Activated CD8-positive, alpha-beta T cell treated with anti-CD3 and anti-CD28 coated beads, Interleukin-2, amount 10 ng/mL, durations not matched to agents 7 days and 5 days (primary cell): ENCODE measurements around the gene KRT75. TPM values are rescaled to one million over a fixed set of nuclear protein-coding genes. Genes with fewer than 3 reads are reported as not detected.

ENCODE experiments used
- ATAC-seq: fragments of 150-1000 bp; cut with Tn5 transposase; one replicate; pipeline ENCODE4 v1.10.0; 2021; ENCODE audit warnings: moderate library complexity
- CTCF ChIA-PET: fragments of 350-600 bp; sonication (Branson Sonifier 250); formaldehyde crosslinking; loops from one replicate; lab custom pipeline; 2021; ENCODE audit warnings: antibody characterized with exemption; lab: Charles Lee
- POLR2A ChIA-PET: fragments of 350-600 bp; sonication (Branson Sonifier 250); formaldehyde crosslinking; loops from one replicate; lab custom pipeline; 2021; ENCODE audit warnings: antibody characterized with exemption; lab: Charles Lee
- DNase-seq: peaks from one replicate; pipeline ENCODE4 v3.0.0-alpha.2; 2020
- H3K27ac Mint-ChIP-seq: one replicate; pipeline ENCODE4 v1.8.0; 2021; ENCODE audit warnings: mild to moderate bottlenecking, mixed read lengths
- H3K27me3 Mint-ChIP-seq: one replicate; pipeline ENCODE4 v1.8.0; 2021; ENCODE audit warnings: low read depth, mixed read lengths
- H3K36me3 Mint-ChIP-seq: one replicate; pipeline ENCODE4 v1.8.0; 2021; ENCODE audit warnings: low read depth, mixed read lengths
- H3K4me1 Mint-ChIP-seq: one replicate; pipeline ENCODE4 v1.8.0; 2021; ENCODE audit warnings: low read depth, mixed read lengths
- H3K4me3 Mint-ChIP-seq: one replicate; pipeline ENCODE4 v1.8.0; 2021; ENCODE audit warnings: mild to moderate bottlenecking, mixed read lengths
- H3K9me3 Mint-ChIP-seq: one replicate; pipeline ENCODE4 v1.8.0; 2022; ENCODE audit warnings: mixed read lengths; ENCODE audit not compliant: insufficient read depth
- total RNA-seq, 2 experiments: library from RNA; stranded (reverse); gene quantifications; one replicate each; pipeline ENCODE4 v1.2.3, GENCODE V29; 2021

KRT75 gene
- total RNA-seq, 2 experiments from 2014 or later = not detected

- H3K27me3 Mint-ChIP-seq = peaks cover 5% of the 10 kb centered on the region
- H3K9me3 Mint-ChIP-seq = no peaks in the 10 kb centered on the region
- no peak overlapping the region for H3K4me3 Mint-ChIP-seq
- CTCF ChIA-PET = interaction anchor here (0.6 to 1.8 kb wide), 7 partner anchors 56 to 598 kb away, joined by 3 to 7 read pairs (median 3); no protein-coding TSS in a partner anchor
- H3K36me3 Mint-ChIP-seq = no peaks in the 10 kb centered on the region
- no peak overlapping the region for H3K27ac Mint-ChIP-seq
- ATAC-seq (peak; percentile 38), DNase-seq (no peak)
- H3K4me1 Mint-ChIP-seq = peaks cover 28% of the 10 kb centered on the region
- POLR2A ChIA-PET = no interaction called here
These were observed 50.8 kb downstream of the KRT75 start for GRCh38 chr12:52383331-52383730.

DNA sequence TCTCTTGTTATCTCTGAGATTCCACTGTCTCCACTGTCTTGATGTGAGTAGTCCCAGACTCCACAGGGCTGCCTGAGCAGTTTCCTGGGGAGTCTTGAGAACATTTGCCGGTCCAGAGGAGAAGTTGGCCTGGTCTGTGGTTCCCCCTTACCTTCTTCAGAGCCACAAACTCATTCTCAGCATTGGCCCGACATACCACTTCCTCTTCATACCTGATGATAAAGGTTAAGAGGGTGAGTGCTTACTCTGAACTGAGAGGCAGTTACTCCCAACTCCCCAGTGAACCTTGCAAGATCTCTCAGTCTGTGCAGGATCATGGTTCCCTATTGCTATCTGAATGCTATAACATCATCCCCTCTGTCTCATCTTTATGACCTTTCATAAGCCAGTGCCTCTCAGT is 51.3 kb downstream of the KRT75 start:
- Mint-ChIP-seq H3K27ac (peak overlapping the region; percentile 5), H3K36me3 (no peaks in the 10 kb centered on the region), H3K9me3 (no peaks in the 10 kb centered on the region), H3K27me3 (peaks cover 5% of the 10 kb centered on the region), H3K4me3 (no peak overlapping the region), H3K4me1 (peaks cover 28% of the 10 kb centered on the region)
- ChIA-PET POLR2A (no interaction called here), CTCF (interaction anchor here (0.9 to 2.9 kb wide), 5 partner anchors 11 to 497 kb away, joined by 3 to 9 read pairs (median 4); no protein-coding TSS in a partner anchor)
- ATAC-seq = peak; percentile 87
- peak; percentile 59 for DNase-seq

- Mint-ChIP-seq H3K4me3 (no peak overlapping the region), H3K4me1 (peaks cover 28% of the 10 kb centered on the region), H3K9me3 (no peaks in the 10 kb centered on the region), H3K27ac (no peak overlapping the region), H3K36me3 (no peaks in the 10 kb centered on the region), H3K27me3 (peaks cover 8% of the 10 kb centered on the region)
- CTCF ChIA-PET = interaction anchor here (1.0 to 3.9 kb wide), 8 partner anchors 9 to 499 kb away, joined by 3 to 18 read pairs (median 4); no protein-coding TSS in a partner anchor
- POLR2A ChIA-PET = no interaction called here
- ATAC-seq = no peak
- DNase-seq = no peak
These were observed 53.0 kb downstream of the KRT75 start for GRCh38 chr12:52381206-52381605.

DNA sequence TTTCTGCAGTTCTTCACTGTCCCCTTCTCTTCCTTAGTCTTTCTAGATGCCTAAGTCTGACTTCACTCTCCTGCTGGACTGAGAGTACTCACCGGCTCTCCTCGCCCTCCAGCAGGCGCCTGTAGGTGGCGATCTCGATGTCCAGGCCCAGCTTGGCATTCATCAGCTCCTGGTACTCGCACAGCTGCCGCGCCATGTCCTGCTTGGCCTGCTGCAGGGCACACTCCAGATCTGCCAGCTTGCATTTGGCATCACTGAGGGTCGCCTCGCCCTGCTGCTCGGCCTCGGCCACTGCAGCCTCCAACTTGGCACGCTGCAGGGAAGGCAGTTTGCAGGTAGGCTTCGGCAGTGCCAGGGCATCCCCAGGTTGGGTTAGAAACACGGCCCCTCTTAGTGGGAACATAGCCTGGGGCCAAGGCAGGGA is 53.9 kb downstream of the KRT75 start:
- CTCF ChIA-PET = interaction anchor here (0.7 to 3.9 kb wide), 9 partner anchors 8 to 500 kb away, joined by 3 to 18 read pairs (median 4); no protein-coding TSS in a partner anchor
- POLR2A ChIA-PET = interaction anchor here (0.6 kb wide), 1 partner anchor 500 kb away, joined by 3 read pairs; no protein-coding TSS in a partner anchor
- Mint-ChIP-seq H3K4me1 (peaks cover 28% of the 10 kb centered on the region), H3K4me3 (no peak overlapping the region), H3K27ac (no peak overlapping the region), H3K27me3 (peaks cover 15% of the 10 kb centered on the region), H3K9me3 (no peaks in the 10 kb centered on the region), H3K36me3 (no peaks in the 10 kb centered on the region)
- no peak for ATAC-seq
- DNase-seq = peak; percentile 36

- Mint-ChIP-seq H3K4me3 (no peak overlapping the region), H3K9me3 (no peaks in the 10 kb centered on the region), H3K4me1 (peaks cover 28% of the 10 kb centered on the region), H3K27me3 (peaks cover 16% of the 10 kb centered on the region), H3K36me3 (no peaks in the 10 kb centered on the region), H3K27ac (no peak overlapping the region)
- no peak for DNase-seq
- no peak for ATAC-seq
- CTCF ChIA-PET = interaction anchor here (1.2 to 3.9 kb wide), 5 partner anchors 21 to 500 kb away, joined by 3 to 18 read pairs (median 4); no protein-coding TSS in a partner anchor
- POLR2A ChIA-PET = interaction anchor here (0.6 kb wide), 1 partner anchor 500 kb away, joined by 3 read pairs; no protein-coding TSS in a partner anchor
These were observed 54.6 kb downstream of the KRT75 start for GRCh38 chr12:52379536-52379935.

DNA sequence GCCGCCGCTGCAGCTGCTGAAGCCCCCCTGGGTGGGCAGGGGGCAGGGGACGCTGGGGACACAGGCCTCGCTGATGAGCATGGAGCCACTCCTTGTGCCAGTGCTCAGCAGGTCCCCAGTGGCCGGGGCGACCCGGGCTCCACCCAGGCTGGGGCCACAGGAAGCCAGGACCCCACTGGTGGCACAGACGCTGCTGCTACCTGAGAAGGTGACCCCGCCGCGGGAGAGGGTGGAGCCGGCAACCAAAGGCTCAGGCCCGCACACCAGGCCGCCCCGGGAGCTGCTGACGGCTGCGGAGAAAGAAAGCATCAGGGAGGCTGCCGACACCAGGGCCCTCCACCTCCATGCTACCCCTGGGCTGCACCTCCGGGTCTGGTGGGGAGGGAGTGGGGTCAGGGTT is 56.1 kb downstream of the KRT75 start:
- no peak overlapping the region for H3K27ac Mint-ChIP-seq
- no peak for DNase-seq
- no peak overlapping the region for H3K4me3 Mint-ChIP-seq
- no peaks in the 10 kb centered on the region for H3K9me3 Mint-ChIP-seq
- ChIA-PET CTCF (no interaction called here), POLR2A (no interaction called here)
- H3K36me3 Mint-ChIP-seq = no peaks in the 10 kb centered on the region
- ATAC-seq = no peak
- peaks cover 19% of the 10 kb centered on the region for H3K4me1 Mint-ChIP-seq
- H3K27me3 Mint-ChIP-seq = peaks cover 27% of the 10 kb centered on the region

GRCh38 chr12:52377266-52377665 is 56.9 kb downstream of the KRT75 start:
- no peak overlapping the region for H3K27ac Mint-ChIP-seq
- peaks cover 31% of the 10 kb centered on the region for H3K27me3 Mint-ChIP-seq
- CTCF ChIA-PET = interaction anchor here (1.2 kb wide), 1 partner anchor 502 kb away, joined by 6 read pairs; no protein-coding TSS in a partner anchor
- ATAC-seq (no peak), DNase-seq (no peak)
- H3K4me3 Mint-ChIP-seq = no peak overlapping the region
- no peaks in the 10 kb centered on the region for H3K9me3 Mint-ChIP-seq
- POLR2A ChIA-PET = no interaction called here
- no peaks in the 10 kb centered on the region for H3K36me3 Mint-ChIP-seq
- peaks cover 11% of the 10 kb centered on the region for H3K4me1 Mint-ChIP-seq

Other genes starting within 250 kb of the KRT75 start
- not detected for gene KRT80, start 242.4 kb downstream of the KRT75 start, total RNA-seq
- gene KRT7, start 201.1 kb downstream of the KRT75 start, total RNA-seq = 10 to 100 TPM; 14.4 to 14.7 TPM
- gene KRT86, start 159.7 kb downstream of the KRT75 start, total RNA-seq = 1 to 10 TPM; 1.1 TPM
- gene KRT81, start 142.8 kb downstream of the KRT75 start, total RNA-seq = under 1 TPM; 0.29 to 0.42 TPM
- gene KRT83, start 113.0 kb downstream of the KRT75 start, total RNA-seq = not detected
- not detected for gene KRT85, start 66.9 kb downstream of the KRT75 start, total RNA-seq
- gene KRT84, start 48.7 kb downstream of the KRT75 start, total RNA-seq = not detected
- not detected for gene KRT82, start 28.0 kb downstream of the KRT75 start, total RNA-seq
- gene KRT6B, start 17.8 kb upstream of the KRT75 start, total RNA-seq = not detected
- not detected for gene KRT6C, start 39.4 kb upstream of the KRT75 start, total RNA-seq
- gene KRT6A, start 58.9 kb upstream of the KRT75 start, total RNA-seq = not detected
- gene KRT5, start 86.0 kb upstream of the KRT75 start, total RNA-seq = not detected
- not detected for gene KRT71, start 118.8 kb upstream of the KRT75 start, total RNA-seq
- gene KRT74, start 139.5 kb upstream of the KRT75 start, total RNA-seq = not detected
- gene KRT72, start 167.1 kb upstream of the KRT75 start, total RNA-seq = under 1 TPM; 0.40 to 0.44 TPM
- under 1 TPM; 0.45 to 0.91 TPM for gene KRT73, start 184.2 kb upstream of the KRT75 start, total RNA-seq
- gene KRT2, start 217.8 kb upstream of the KRT75 start, total RNA-seq = under 1 TPM in 1 of 2 experiments, not detected in 1; 0.10 TPM
- not detected for gene KRT1, start 246.0 kb upstream of the KRT75 start, total RNA-seq